HepG2 (cell line): ENCODE results near the gene MMAA. TPM values are rescaled to one million over a fixed set of nuclear protein-coding genes. Genes with fewer than 3 reads are reported as not detected.

ENCODE experiments used
- DMAP1 ChIP-seq: IDR thresholded peaks from 2 replicates; pipeline ENCODE4 v1.6.1; 2016
- MLXIP ChIP-seq: sonication (generic); formaldehyde crosslinking; IDR thresholded peaks from 2 replicates; pipeline ENCODE4 v1.9.0; 2021; ENCODE audit warnings: missing genetic modification reagents, borderline replicate concordance
- MTA3 ChIP-seq: sonication (generic); formaldehyde crosslinking; IDR thresholded peaks from 2 replicates; pipeline ENCODE4 v1.4.0; 2020; ENCODE audit warnings: missing genetic modification reagents
- REPIN1 ChIP-seq: sonication (generic); formaldehyde crosslinking; IDR thresholded peaks from 2 replicates; pipeline ENCODE4 v1.8.0; 2022; ENCODE audit warnings: missing genetic modification reagents, low read depth, mild to moderate bottlenecking, borderline replicate concordance
- THAP7 ChIP-seq: sonication (generic); formaldehyde crosslinking; IDR thresholded peaks from 2 replicates; pipeline ENCODE4 v1.8.1; 2023; ENCODE audit warnings: mild to moderate bottlenecking, missing genetic modification reagents
- ZNF138 ChIP-seq: sonication (generic); formaldehyde crosslinking; IDR thresholded peaks from 2 replicates; pipeline ENCODE4 v1.5.0; 2020; ENCODE audit warnings: mild to moderate bottlenecking, low read depth, missing genetic modification reagents
- ZNF382 ChIP-seq: sonication (generic); formaldehyde crosslinking; IDR thresholded peaks from 2 replicates; pipeline ENCODE4 v1.5.0; 2020; ENCODE audit warnings: missing genetic modification reagents, mild to moderate bottlenecking, borderline replicate concordance
- ZNF687 ChIP-seq: sonication (generic); formaldehyde crosslinking; IDR thresholded peaks from 2 replicates; pipeline ENCODE4 v1.5.1; 2020; ENCODE audit warnings: mild to moderate bottlenecking, missing genetic modification reagents, moderate library complexity
- ZXDC ChIP-seq: sonication (generic); formaldehyde crosslinking; IDR thresholded peaks from 2 replicates; pipeline ENCODE4 v1.5.0; 2020; ENCODE audit warnings: mild to moderate bottlenecking, missing genetic modification reagents
- polyA plus RNA-seq, 8 experiments: library from polyadenylated mRNA; depleted of rRNA in 3 of 8; stranded (reverse) in 7 of 8; unstranded in 1 of 8; fragments of >200 nt; fragmentation: Illumina TruSeq in 4 of 8; extraction: Trizol in 4 of 8; gene quantifications; 2 replicates each; pipeline versions ENCODE4 v1.2.1 to v1.2.3, GENCODE V29; 2011 to 2016; ENCODE audit warnings: low read depth in 4 of 8, missing spikeins in 1 of 8, mixed read lengths in 1 of 8; ENCODE audit not compliant: insufficient read depth in 1 of 8
- total RNA-seq, 5 experiments: library from RNA; depleted of rRNA; stranded (reverse); fragments of >200 nt; fragmentation: Illumina TruSeq; extraction: Trizol; gene quantifications; 2 replicates each; pipeline ENCODE4 v1.2.3, GENCODE V29; 2016; ENCODE audit warnings: low read depth in 1 of 5

The MMAA gene
- total and polyA plus RNA-seq, 2 of the 13 experiments (the other 11 are each of a cell fraction or from before 2014, with no cell fraction given) = 1.3 to 2.8 TPM

GRCh38 chr4:145583191-145584055 lies 35.8 kb upstream of the MMAA start (continued):
- no peak for TF ChIP-seq ZNF687 (CRISPR knock-in tag)
- TF ChIP-seq ZNF382 (CRISPR knock-in tag) = no peak
- no peak for TF ChIP-seq ZXDC (CRISPR knock-in tag)
- TF ChIP-seq MTA3 = no peak
- TF ChIP-seq ZNF138 (CRISPR knock-in tag) = no peak
- no peak for TF ChIP-seq DMAP1
- TF ChIP-seq MLXIP (CRISPR knock-in tag) = no peak
- no peak for TF ChIP-seq REPIN1 (CRISPR knock-in tag)
- TF ChIP-seq THAP7 (CRISPR knock-in tag) = no peak
